PC-9 (cell line): ENCODE results near the gene ANKZF1. TPM values are rescaled to one million over a fixed set of nuclear protein-coding genes. Genes with fewer than 3 reads are reported as not detected.
A peak's percentile ranks its signal among the peaks of the same experiment; 100 is the strongest.

Source experiments
- BruUV-seq: library from RNA; stranded (reverse); fragments of 400-500 nt; replicated peaks from 2 replicates; lab custom pipeline; 2021; lab: Mats Ljungman, UMichigan
- CTCF ChIA-PET: fragments of 300-600 bp; sonication (Branson Sonifier 250); formaldehyde crosslinking; loops from one replicate; lab custom pipeline; 2022; ENCODE audit warnings: antibody characterized with exemption; lab: Charles Lee
- POLR2A ChIA-PET: fragments of 300-600 bp; sonication (Branson Sonifier 250); formaldehyde crosslinking; loops from one replicate; lab custom pipeline; 2022; ENCODE audit warnings: antibody characterized with exemption; ENCODE audit not compliant: unreplicated experiment; lab: Charles Lee
- DNase-seq, 2 experiments: peaks; one replicate each; pipeline versions ENCODE4 v3.0.0 to v3.0.0-alpha.2; 2015 to 2022; ENCODE audit warnings: mixed read lengths in 1 of 2
- H2AFZ ChIP-seq: fragments of 200-600 bp; sonication (generic); 2 replicates; pipeline ENCODE4 v1.8.1; 2017; ENCODE audit warnings: antibody characterized with exemption
- H3F3A ChIP-seq: fragments of 200-600 bp; sonication (generic); 2 replicates; pipeline ENCODE4 v1.8.1; 2017; ENCODE audit warnings: antibody characterized with exemption, mild to moderate bottlenecking, low read depth; ENCODE audit not compliant: insufficient read depth
- H3K27ac ChIP-seq: fragments of 200-600 bp; sonication (generic); 2 replicates; pipeline ENCODE4 v1.6.1; 2016; ENCODE audit warnings: mixed run types
- H3K27me3 ChIP-seq: fragments of 200-600 bp; sonication (generic); 2 replicates; pipeline ENCODE4 v1.6.1; 2016; ENCODE audit warnings: low read depth, mixed run types; ENCODE audit not compliant: insufficient read depth
- H3K36me3 ChIP-seq: fragments of 200-600 bp; sonication (generic); 2 replicates; pipeline ENCODE4 v1.6.1; 2016; ENCODE audit warnings: low read depth, mixed run types
- H3K4me1 ChIP-seq: fragments of 200-600 bp; sonication (generic); replicated peaks from 2 replicates; pipeline ENCODE4 v1.6.1; 2016; ENCODE audit warnings: mixed run types; ENCODE audit not compliant: insufficient read depth
- H3K4me2 ChIP-seq: fragments of 200-600 bp; sonication (generic); 2 replicates; pipeline ENCODE4 v1.6.1; 2017; ENCODE audit warnings: mixed run types
- H3K4me3 ChIP-seq: fragments of 200-600 bp; sonication (generic); 2 replicates; pipeline ENCODE4 v1.6.1; 2016; ENCODE audit warnings: mixed run types
- H3K79me2 ChIP-seq: fragments of 200-600 bp; sonication (generic); 2 replicates; pipeline ENCODE4 v1.6.1; 2017; ENCODE audit warnings: low read depth, mixed run types
- H3K9me2 ChIP-seq: fragments of 200-600 bp; sonication (generic); 2 replicates; pipeline ENCODE4 v1.8.1; 2017; ENCODE audit warnings: mild to moderate bottlenecking; ENCODE audit not compliant: insufficient read depth
- H3K9me3 ChIP-seq: fragments of 200-600 bp; sonication (generic); 2 replicates; pipeline ENCODE4 v1.8.1; 2016; ENCODE audit warnings: low read depth; ENCODE audit not compliant: insufficient read depth
- H4K20me1 ChIP-seq: fragments of 200-600 bp; sonication (generic); 2 replicates; pipeline ENCODE4 v1.8.1; 2017; ENCODE audit not compliant: insufficient read depth
- EZH2 ChIP-seq: fragments of 200-600 bp; sonication (generic); IDR thresholded peaks from 2 replicates; pipeline ENCODE4 v1.8.0; 2017; ENCODE audit warnings: antibody characterized with exemption, low read depth
- intact Hi-C: fragments of 100-400 bp; cut with micrococcal nuclease; formaldehyde crosslinking; loops from one replicate; pipeline ENCODE4 v1.10.0; 2022; ENCODE audit not compliant: unreplicated experiment
- total RNA-seq: library from RNA; stranded (reverse); gene quantifications from 2 replicates; pipeline ENCODE4 v1.2.3, GENCODE V29; 2021
- TF ChIP-seq, protein P1 (sequence below): fragments of 200-600 bp; sonication (generic); conservative IDR thresholded peaks from 2 replicates; pipeline ENCODE4 v1.6.1; 2017; ENCODE audit warnings: mixed run types, antibody characterized with exemption, mild to moderate bottlenecking, moderate library complexity

ANKZF1 gene
- total RNA-seq, 1 experiment from 2014 or later, result 62.2 TPM

DNA sequence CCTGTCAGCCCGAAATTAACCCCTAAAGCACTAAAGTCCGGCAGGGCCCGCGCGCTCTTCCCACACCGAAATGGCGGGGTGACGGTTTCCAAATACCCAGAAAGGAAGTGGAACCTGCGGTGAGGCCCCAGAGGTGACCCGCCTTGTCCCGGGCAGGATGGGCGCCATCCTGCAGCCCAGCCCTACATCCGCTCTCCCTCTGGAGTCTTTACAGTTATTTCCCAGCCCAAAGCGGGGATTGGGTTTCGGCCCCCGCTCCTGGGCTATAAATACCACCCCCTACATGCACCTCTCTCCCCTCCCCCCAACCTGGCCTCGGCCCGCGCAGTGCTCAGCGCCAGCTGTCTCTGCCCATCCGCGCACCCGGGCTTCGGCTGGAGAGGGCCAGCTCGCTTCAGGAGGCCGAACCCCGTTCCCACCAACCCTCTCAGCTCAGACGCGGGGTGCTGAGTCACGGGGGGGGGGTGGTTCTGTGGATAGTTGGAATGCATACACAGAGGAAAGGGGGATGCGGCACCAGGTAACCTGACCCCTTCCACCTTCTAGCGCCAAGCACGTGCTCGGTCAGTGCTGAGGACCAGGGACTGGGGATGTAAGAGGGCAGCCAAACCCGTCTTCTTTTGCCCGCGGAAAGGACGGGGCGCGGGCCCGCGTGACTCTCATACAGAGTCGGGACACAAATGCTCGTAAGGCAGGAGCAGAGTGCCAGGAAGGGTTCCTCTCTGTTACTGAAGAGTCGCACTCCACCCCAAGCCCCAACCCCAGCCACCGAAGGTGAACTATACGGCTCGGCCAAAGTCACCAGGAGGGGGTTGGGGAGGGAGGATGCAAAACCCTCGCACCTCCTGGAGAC lies 23.5 kb downstream of the ANKZF1 start, which contains the start of gene TUBA4B:
Gene TUBA4B, plus strand, starts transcription at position 344 of the 853 bp plus-strand sequence. Its CDS starts 165 bp downstream, at position 509.
- Histone ChIP-seq H3K79me2 (peaks cover 26% of the 10 kb centered on the region), H3K27me3 (no peaks in the 10 kb centered on the region), H3F3A (peaks cover 37% of the 10 kb centered on the region), H3K27ac (peak within 1 kb of the TSS; percentile 43), H3K9me3 (no peaks in the 10 kb centered on the region), H3K4me2 (peak within 1 kb of the TSS; percentile 84), H2AFZ (peak within 1 kb of the TSS; percentile 85), H3K9me2 (no peaks in the 10 kb centered on the region), H3K4me3 (peak within 1 kb of the TSS; percentile 87), H3K36me3 (0 out of 2 replicates have a peak, but pooled peaks cover 6% of the 10 kb centered on the region), H4K20me1 (no peaks in the 10 kb centered on the region), H3K4me1 (peaks cover 55% of the 10 kb centered on the region)
- TSS peak; percentile 62 for BruUV-seq
- DNase-seq, result peak; percentile 63 to 67
- intact Hi-C loops, result loop anchor here (1.0 kb wide), 2 partner anchors 21 to 26 kb away; partner anchors contain the start of gene DNAJB2
- ChIA-PET POLR2A (interaction anchor here (0.5 to 1.0 kb wide), 4 partner anchors 21 to 507 kb away, joined by 3 to 27 read pairs (median 6); no protein-coding TSS in a partner anchor), CTCF (interaction anchor here (0.5 to 0.6 kb wide), 3 partner anchors 42 to 393 kb away, joined by 4 to 7 read pairs (median 6); no protein-coding TSS in a partner anchor)
- TF ChIP-seq EZH2, result no peak
- TF ChIP-seq, protein P1, sequence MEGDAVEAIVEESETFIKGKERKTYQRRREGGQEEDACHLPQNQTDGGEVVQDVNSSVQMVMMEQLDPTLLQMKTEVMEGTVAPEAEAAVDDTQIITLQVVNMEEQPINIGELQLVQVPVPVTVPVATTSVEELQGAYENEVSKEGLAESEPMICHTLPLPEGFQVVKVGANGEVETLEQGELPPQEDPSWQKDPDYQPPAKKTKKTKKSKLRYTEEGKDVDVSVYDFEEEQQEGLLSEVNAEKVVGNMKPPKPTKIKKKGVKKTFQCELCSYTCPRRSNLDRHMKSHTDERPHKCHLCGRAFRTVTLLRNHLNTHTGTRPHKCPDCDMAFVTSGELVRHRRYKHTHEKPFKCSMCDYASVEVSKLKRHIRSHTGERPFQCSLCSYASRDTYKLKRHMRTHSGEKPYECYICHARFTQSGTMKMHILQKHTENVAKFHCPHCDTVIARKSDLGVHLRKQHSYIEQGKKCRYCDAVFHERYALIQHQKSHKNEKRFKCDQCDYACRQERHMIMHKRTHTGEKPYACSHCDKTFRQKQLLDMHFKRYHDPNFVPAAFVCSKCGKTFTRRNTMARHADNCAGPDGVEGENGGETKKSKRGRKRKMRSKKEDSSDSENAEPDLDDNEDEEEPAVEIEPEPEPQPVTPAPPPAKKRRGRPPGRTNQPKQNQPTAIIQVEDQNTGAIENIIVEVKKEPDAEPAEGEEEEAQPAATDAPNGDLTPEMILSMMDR, result no peak

DNA sequence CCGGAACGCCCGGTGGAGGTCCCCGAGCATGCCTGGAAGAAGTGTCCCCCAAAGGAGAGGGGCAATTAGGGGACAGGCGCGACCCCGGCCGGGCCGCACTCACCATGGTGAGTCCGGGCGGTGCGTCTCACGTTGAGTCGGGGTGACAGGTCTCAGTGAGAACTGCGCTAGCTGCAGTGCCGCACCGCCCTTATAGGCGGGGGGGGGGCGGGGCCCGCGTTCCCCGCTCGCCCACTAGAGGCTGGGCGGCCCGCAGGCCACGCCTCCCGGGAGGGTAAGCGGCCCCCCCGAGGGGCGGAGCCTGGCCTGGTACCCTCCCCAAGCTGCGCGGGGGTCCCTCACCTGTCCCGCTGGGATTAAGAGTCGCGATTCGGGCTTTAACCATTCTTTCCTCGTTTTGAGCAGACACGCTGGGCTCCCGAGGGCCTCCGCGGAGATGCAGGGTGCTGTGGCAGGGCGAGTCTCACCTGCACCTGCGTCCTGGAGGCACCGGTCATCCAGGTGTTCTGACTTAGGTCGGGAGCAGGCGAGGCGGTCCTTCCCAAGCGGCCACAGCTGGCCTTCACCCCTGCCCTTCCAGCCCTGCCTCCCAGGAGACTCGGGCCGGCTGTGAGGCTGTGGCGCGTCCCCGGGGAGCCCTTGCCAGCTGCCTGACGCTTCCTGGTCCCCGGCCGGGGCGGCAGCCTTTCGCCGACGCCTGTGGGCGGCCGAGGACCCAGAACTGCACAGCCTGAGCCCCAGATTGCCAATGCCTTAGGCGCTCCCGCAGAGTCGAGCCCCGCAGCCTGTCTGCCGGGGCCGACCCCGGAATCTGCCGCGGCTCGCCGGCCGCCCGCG lies 24.4 kb downstream of the ANKZF1 start, which contains the start of gene TUBA4A:
Gene TUBA4A, minus strand, starts transcription at position 166 of the 837 bp plus-strand sequence. Its CDS starts 60 bp downstream, at position 106.
- no peak for TF ChIP-seq EZH2
- TF ChIP-seq, protein P1, result no peak
- peak within 1 kb of the TSS; percentile 43 for H3K27ac ChIP-seq
- DNase-seq, result peak; percentile 65 to 87
- no peaks in the 10 kb centered on the region for H3K9me2 ChIP-seq
- peaks cover 28% of the 10 kb centered on the region for H3F3A ChIP-seq
- H3K4me3 ChIP-seq, result peak within 1 kb of the TSS; percentile 87
- no peaks in the 10 kb centered on the region for H3K27me3 ChIP-seq
- peaks cover 26% of the 10 kb centered on the region for H3K79me2 ChIP-seq
- H3K4me2 ChIP-seq, result peak within 1 kb of the TSS; percentile 84
- 0 out of 2 replicates have a peak, but pooled peaks cover 6% of the 10 kb centered on the region for H3K36me3 ChIP-seq
- no peaks in the 10 kb centered on the region for H3K9me3 ChIP-seq
- CTCF ChIA-PET, result interaction anchor here (0.6 kb wide), 1 partner anchor 335 kb away, joined by 7 read pairs; no protein-coding TSS in a partner anchor
- peaks cover 46% of the 10 kb centered on the region for H3K4me1 ChIP-seq
- no peaks in the 10 kb centered on the region for H4K20me1 ChIP-seq
- POLR2A ChIA-PET, result interaction anchor here (0.6 to 1.0 kb wide), 3 partner anchors 15 to 133 kb away, joined by 4 to 9 read pairs (median 8); partner anchors contain the start of gene DNPEP
- BruUV-seq, result no TSS peak
- H2AFZ ChIP-seq, result peak within 1 kb of the TSS; percentile 85
- intact Hi-C loops, result loop anchor here (1.0 kb wide), 2 partner anchors 20 to 25 kb away; partner anchors contain the start of gene DNAJB2
